Muscle of back (tissue), 11 donors: ENCODE results near the gene PTCD1. TPM values are rescaled to one million over a fixed set of nuclear protein-coding genes. Genes with fewer than 3 reads are reported as not detected.
A peak's percentile ranks its signal among the peaks of the same experiment; 100 is the strongest.
"Not testable (repeated sequence)": the region's sequence is repeated elsewhere in the genome, so short reads cannot be mapped to it uniquely, and the experiment has no call there.

Experiments
- DNase-seq, 3 donors: peaks; one replicate each; pipeline versions ENCODE4 v3.0.0 to v3.0.0-alpha.2; 2013
- polyA plus RNA-seq, 10 donors: library from polyadenylated mRNA; unstranded; fragments of 120-200 nt; gene quantifications; one replicate each; pipeline ENCODE4 v1.2.1, GENCODE V29; 2013; ENCODE audit not compliant: insufficient read length in 10 of 10

PTCD1 gene
- polyA plus RNA-seq, 10 donors, result 2.2 to 6.5 (median 3.3) TPM

DNA sequence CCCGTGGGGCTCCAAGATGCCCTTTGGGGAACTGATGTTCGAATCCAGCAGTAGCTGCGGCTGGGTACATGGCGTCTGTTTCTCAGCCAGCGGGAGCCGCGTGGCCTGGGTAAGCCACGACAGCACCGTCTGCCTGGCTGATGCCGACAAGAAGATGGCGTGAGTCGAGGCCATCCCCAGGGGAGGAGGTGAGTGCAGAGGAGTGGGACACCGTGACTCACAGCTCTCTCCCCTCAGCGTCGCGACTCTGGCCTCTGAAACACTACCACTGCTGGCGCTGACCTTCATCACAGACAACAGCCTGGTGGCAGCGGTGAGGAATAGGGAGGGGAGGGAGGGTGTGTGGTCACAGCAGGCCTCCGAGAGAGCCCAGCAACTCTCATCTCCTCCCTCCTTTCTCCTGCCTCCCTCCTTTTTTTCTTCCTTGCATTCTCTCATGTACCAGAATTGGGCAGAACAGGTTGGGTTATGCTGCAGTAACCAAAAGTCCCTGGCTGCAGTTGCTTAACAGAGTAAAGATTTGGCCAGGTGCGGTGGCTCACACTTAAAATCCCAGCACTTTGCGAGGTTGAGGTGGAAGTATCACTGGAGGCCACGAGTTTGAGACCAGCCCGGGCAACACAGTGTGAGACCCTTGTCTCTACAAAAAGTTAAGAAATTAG is 47.5 kb downstream of the PTCD1 start:
- DNase-seq, result peak in 1 of 3 donors; percentile 9

DNA sequence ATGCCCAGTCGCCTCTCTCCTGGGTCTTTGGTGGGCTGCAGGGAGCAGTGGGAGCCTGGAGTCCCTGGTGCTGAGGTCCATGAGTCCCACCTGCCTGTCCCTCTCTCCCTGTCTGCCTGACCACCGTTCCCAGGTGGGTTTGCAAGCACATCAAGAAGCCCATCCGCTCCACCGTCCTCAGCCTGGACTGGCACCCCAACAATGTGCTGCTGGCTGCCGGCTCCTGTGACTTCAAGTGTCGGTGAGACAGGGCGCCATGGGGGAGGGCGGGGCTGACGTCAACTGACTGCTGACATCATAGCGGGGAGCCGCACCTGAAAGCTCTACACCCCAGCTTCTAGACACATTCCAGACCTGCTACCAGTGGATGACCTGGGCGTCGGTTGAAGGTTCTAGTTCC is 48.8 kb downstream of the PTCD1 start:
- DNase-seq, result peak in 1 of 3 donors; percentile 1

DNA sequence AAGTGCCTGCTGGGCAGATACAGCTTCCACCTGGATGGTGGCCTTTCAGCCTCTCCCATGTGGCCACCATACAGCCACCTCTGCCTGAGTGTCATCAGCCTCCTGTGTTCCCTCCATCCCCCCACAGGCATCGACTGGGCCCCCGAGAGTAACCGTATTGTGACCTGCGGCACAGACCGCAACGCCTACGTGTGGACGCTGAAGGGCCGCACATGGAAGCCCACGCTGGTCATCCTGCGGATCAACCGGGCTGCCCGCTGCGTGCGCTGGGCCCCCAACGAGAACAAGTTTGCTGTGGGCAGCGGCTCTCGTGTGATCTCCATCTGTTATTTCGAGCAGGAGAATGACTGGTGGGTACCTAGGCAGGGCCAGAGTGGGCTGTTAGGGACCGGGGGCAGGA is 50.7 kb downstream of the PTCD1 start:
- no peak for DNase-seq

DNA sequence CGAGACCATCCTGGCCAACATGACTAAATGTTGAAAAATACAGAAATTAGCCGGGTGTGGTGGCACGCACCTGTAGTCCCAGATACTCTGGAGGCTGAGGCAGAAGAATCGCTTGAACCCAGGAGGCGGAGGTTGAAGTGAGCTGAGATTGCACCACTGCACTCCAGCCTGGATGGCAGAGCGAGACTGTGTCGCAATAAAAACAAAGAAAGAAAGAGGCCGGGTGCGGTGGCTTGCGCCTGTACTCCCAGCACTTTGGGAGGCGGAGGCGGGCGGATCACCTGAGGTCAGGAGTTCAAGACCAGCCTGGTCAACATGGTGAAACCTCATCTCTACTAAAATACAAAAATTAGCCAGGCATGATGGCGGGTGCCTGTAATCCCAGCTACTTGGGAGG is 51.4 kb downstream of the PTCD1 start:
- not testable (repeated sequence) for DNase-seq

GRCh38 chr7:99386584-99387238 is 51.9 kb downstream of the PTCD1 start:
- no peak for DNase-seq

- no peak for DNase-seq
Measured at GRCh38 chr7:99385564-99385963, 53.0 kb downstream of the PTCD1 start.

GRCh38 chr7:99384523-99384922 is 54.1 kb downstream of the PTCD1 start:
- DNase-seq, result no peak

GRCh38 chr7:99383791-99384370 is 54.7 kb downstream of the PTCD1 start:
- no peak for DNase-seq

GRCh38 chr7:99383203-99383602 is 55.4 kb downstream of the PTCD1 start:
- no peak for DNase-seq

DNA sequence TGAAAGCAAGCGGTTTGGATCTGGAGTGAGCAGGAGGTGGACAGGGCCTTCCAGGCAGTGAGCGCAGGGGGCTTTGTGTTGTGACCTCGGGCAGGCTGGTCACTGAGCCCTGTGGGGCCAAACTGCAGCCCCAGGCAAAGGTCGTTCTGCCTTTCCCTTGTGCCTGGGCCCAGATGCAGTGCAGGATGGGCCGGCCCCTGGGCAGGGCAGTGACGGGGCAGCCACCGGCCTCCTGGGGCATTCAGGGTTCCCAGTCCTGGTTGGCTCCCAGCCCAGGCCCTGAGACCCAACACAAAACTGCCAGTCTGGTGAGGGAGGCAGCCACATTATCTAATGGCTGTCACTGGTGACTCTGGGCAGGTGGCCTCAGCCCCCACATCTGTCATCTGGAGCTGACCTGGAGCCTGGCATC is 56.9 kb downstream of the PTCD1 start:
- DNase-seq, result no peak

- no peak for DNase-seq
Measured at GRCh38 chr7:99380823-99381663, 57.6 kb downstream of the PTCD1 start.

DNA sequence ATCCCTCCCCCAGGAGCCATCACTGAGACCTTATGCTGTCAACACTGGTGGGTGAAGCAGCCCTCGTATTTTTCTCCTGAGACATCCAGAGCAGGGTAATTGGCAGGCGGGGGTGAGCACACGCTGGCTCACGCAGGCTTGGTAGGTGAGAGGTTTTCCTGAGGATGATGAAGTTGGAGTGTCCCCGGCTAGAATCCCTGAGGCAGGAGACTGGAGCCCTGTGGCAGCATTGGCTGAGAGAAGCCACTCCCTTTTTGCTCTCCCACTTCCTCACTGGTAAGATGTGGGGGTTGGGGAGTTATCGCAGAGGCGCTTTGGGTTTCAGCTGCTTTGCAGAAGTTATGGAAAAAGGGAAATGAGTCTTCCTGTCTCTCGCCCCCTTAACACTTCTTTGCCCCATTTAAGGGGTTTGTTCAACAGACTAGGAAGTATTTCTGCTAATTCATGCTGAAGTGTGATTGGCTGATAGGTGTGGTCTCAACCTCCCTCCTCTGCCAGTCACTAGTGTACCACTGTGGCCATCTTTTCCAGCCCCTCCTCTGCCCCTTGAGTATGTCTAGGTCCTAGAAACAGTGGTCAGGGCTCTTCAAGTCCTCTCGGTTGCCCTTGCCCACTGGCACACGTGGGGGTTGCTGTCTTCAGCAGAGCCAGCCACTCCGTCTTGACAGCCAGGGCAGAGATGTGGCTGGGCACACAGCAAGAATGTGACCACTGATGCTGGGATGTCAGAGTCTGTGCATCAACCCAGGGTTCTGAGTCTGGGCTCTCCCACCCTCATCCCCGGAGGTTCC is 58.4 kb downstream of the PTCD1 start:
- DNase-seq, result peak in 2 of 3 donors; percentile 52 to 73

DNA sequence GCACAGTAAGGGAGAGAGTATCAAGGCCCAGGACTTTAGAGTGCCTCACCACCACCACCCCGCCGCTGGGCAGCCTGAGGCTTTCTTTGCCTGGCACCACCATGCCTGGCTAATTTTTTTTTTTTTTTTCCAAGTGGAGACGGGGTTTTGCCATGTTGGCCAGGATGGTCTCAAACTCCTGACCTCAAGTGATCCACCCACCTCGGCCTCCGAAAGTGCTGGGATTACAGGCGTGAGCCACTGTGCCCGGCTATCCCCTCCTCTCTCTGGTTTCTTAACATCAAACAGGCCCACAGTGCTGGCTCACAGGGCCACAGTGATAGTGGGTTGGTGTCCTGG is 58.9 kb downstream of the PTCD1 start:
- DNase-seq, result not testable (repeated sequence)

GRCh38 chr7:99379043-99379577 is 59.5 kb downstream of the PTCD1 start:
- DNase-seq, result peak; percentile 62 to 89 (median 80)

DNA sequence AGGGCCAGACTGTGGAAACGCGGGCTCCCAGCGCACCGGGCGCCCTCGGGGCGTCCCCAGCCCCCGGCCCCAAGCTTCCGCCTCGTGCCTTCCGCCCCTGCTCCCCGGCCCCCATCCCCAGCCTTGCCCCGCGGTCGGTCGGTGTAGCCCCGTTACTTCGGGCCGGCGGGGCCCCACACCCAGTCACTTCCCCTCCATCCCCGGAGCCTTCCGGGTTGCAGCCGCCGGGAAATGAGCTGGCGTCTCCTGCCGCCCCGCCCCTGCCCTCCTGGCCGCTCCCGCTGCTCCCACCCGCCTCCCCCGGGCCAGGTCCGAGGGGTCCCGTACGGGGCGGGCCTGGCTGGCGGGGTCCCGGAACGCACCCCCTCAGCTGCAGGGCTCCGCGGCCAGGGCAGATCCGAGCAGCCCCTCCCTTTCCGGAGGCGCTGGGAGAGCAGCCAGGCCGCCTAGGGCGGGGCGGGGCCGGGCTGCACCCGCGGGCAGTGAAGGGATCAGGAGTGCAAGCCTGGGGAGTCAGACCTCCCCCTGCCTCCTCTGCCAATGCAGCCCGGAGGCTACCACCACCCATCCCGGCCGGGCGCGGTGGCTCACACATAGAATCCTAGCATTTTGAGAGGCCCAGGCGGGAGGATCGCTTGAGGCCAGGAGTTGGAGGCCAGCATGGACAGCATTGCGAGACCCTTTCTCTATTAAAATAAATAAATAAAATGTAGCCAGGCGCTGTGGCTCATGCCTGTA is 63.4 kb downstream of the PTCD1 start:
- peak in 2 of 3 donors; percentile 80 to 89 for DNase-seq

DNA sequence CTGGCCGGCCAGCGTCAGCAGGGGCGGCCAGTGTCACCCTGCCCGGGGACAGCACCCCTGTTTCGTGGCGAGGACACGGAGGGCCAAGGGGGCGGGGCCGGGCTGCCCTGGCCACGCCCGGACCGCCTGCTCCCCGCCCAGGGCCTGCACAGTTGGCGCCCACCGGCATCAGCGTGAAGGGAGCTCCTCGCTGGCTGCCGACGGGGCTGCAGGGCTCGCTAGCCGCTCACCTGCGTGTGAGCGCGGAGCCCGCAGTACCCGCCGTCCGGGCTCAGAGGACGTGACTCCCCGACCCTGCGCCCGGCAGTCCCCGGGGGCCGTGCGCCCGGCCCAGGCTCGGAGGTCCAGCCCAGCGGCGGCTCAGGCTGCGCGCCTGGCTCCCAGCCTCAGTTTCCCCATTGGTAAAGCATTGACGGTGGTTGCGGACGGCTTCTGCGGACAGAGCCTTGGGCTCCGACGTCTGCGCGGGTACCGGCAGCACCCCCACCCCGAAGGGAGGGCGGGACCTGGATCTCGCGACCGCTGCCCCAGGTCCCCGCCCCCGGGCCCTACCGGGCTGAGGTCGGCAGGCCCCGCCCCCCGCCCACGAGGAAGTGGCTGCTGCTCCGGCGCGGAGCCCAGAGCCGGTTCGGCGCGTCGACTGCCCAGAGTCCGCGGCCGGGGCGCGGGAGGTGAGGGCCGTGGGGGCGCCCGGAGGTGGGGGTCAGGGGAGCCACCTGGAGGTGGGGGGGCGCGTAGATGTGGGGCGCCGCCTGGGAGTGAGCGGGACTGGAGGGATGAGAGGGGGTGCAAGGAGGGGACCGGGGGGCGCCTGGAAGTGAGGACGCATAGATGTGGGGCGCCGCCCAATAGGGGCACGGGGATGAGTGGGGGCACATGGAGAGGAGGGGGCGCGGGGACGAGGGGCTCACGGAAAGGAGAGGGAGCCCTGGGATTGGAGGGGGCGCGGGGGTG is 64.2 kb downstream of the PTCD1 start, which contains the start of gene ARPC1B:
ARPC1B (plus strand) TSS at position 620 of the 954 bp plus-strand sequence. CDS start 10,985 bp downstream, outside the sequence.
- DNase-seq, result peak in 2 of 3 donors; percentile 71 to 84

- DNase-seq, result no peak
Measured at GRCh38 chr7:99373091-99374066, 65.2 kb downstream of the PTCD1 start.
